Type B pancreatic cell (in vitro differentiated cells): ENCODE measurements around the gene TAS1R3. TPM values are rescaled to one million over a fixed set of nuclear protein-coding genes. Genes with fewer than 3 reads are reported as not detected.

ENCODE experiments used
- DNase-seq: peaks from one replicate; pipeline ENCODE4 v3.0.0; 2021; ENCODE audit warnings: mixed read lengths; ENCODE audit not compliant: unreplicated experiment; ENCODE audit errors: extremely low spot score
- H3K27ac Mint-ChIP-seq: 2 replicates; pipeline ENCODE4 v1.8.0; 2021; ENCODE audit warnings: mild to moderate bottlenecking, mixed read lengths
- H3K27me3 Mint-ChIP-seq: 2 replicates; pipeline ENCODE4 v1.8.0; 2021; ENCODE audit warnings: mixed read lengths
- H3K36me3 Mint-ChIP-seq: 2 replicates; pipeline ENCODE4 v1.8.0; 2021; ENCODE audit warnings: mixed read lengths
- H3K4me1 Mint-ChIP-seq: one replicate; pipeline ENCODE4 v1.8.0; 2021; ENCODE audit warnings: mixed read lengths; ENCODE audit not compliant: unreplicated experiment
- H3K4me3 Mint-ChIP-seq: 2 replicates; pipeline ENCODE4 v1.8.0; 2021; ENCODE audit warnings: mild to moderate bottlenecking, mixed read lengths
- H3K9me3 Mint-ChIP-seq: 2 replicates; pipeline ENCODE4 v1.8.0; 2021; ENCODE audit warnings: mixed read lengths
- CTCF ChIP-seq: fragments of 200-600 bp; sonication (generic); conservative IDR thresholded peaks from 2 replicates; pipeline ENCODE4 v1.5.0; 2021; ENCODE audit warnings: antibody characterized with exemption, mild to moderate bottlenecking
- total RNA-seq: library from RNA; stranded (reverse); gene quantifications from 2 replicates; pipeline ENCODE4 v1.2.1, GENCODE V29; 2021; ENCODE audit warnings: low replicate concordance

The TAS1R3 gene
- total RNA-seq, 1 donor from 2014 or later = 0.89 TPM

- DNase-seq = no peak
- Mint-ChIP-seq H3K27me3 (no peaks in the 10 kb centered on the region), H3K4me1 (peaks cover 6% of the 10 kb centered on the region), H3K27ac (no peak overlapping the region), H3K36me3 (no peaks in the 10 kb centered on the region), H3K4me3 (no peak overlapping the region), H3K9me3 (no peaks in the 10 kb centered on the region)
- no peak for TF ChIP-seq CTCF
Observed at GRCh38 chr1:1292851-1293250, 38.2 kb upstream of the TAS1R3 start.

- TF ChIP-seq CTCF = no peak
- Mint-ChIP-seq H3K27ac (no peak overlapping the region), H3K9me3 (no peaks in the 10 kb centered on the region), H3K36me3 (no peaks in the 10 kb centered on the region), H3K4me1 (peaks cover 6% of the 10 kb centered on the region), H3K4me3 (no peak overlapping the region), H3K27me3 (no peaks in the 10 kb centered on the region)
- no peak for DNase-seq
Observed at GRCh38 chr1:1293263-1294249, 37.5 kb upstream of the TAS1R3 start.

GRCh38 chr1:1294250-1294890, 36.7 kb upstream of the TAS1R3 start:
- DNase-seq = no peak
- Mint-ChIP-seq H3K9me3 (no peaks in the 10 kb centered on the region), H3K27ac (no peak overlapping the region), H3K27me3 (no peaks in the 10 kb centered on the region), H3K36me3 (no peaks in the 10 kb centered on the region), H3K4me1 (peaks cover 6% of the 10 kb centered on the region), H3K4me3 (no peak overlapping the region)
- no peak for TF ChIP-seq CTCF

GRCh38 chr1:1295154-1295923, 35.7 kb upstream of the TAS1R3 start:
- H3K4me1 Mint-ChIP-seq = peaks cover 6% of the 10 kb centered on the region
- no peaks in the 10 kb centered on the region for H3K36me3 Mint-ChIP-seq
- DNase-seq = no peak

More at GRCh38 chr1:1295154-1295923, 35.7 kb upstream of the TAS1R3 start:
- H3K27ac Mint-ChIP-seq = no peak overlapping the region
- H3K9me3 Mint-ChIP-seq = no peaks in the 10 kb centered on the region
- H3K4me3 Mint-ChIP-seq = no peak overlapping the region
- TF ChIP-seq CTCF = no peak
- no peaks in the 10 kb centered on the region for H3K27me3 Mint-ChIP-seq
